H54 (cell line): ENCODE measurements around the gene B3GALT4.

ENCODE experiments used
- DNase-seq: peaks from one replicate; pipeline ENCODE4 v3.0.0; 2011; ENCODE audit warnings: low spot score, mixed read lengths; ENCODE audit not compliant: insufficient read length
- FAIRE-seq: peaks from 3 replicates; lab custom pipeline; 2011; peaks lifted over from hg19 to GRCh38; lab: Jason Lieb, UNC
- POLR2A ChIP-seq: IDR thresholded peaks from 2 replicates; pipeline ENCODE4 v1.6.1; 2011; ENCODE audit warnings: low read depth, mild to moderate bottlenecking, low read length

Gene B3GALT4

DNA sequence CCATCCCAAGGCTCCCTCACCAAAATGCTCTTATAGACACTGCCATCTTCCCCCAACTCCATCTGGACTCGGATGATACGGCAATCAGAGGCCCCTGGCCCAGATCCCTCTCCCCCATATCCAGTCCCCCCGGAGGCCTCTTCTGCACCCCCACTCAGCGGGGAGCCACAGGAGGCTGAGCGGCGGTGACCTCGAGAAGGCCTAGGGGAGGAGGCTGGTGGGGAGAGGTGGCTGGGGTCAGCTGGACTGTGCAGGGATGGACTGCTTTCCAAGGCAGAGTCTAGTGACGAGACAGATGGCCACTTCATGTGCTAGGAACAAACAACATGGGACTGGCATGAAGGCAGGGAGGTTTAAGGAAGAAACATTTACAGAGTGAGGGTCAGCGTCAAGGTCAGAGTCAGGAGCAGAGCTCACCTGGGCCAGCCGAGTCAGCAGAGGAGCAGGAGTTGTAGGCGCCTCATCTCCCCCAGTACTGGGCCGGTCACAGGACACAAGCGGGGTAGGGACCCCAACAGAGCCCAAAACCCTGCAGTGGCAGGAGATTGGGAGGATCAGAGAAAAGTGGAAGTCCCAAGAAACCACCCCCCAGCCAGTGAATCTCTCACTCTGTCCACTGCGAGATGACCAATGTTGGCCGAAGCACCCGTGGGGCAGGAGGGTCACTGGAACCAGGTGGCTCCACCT lies 16.2 kb downstream of the B3GALT4 start:
- FAIRE-seq (no peak), DNase-seq (no peak)
- no peak for TF ChIP-seq POLR2A

DNA sequence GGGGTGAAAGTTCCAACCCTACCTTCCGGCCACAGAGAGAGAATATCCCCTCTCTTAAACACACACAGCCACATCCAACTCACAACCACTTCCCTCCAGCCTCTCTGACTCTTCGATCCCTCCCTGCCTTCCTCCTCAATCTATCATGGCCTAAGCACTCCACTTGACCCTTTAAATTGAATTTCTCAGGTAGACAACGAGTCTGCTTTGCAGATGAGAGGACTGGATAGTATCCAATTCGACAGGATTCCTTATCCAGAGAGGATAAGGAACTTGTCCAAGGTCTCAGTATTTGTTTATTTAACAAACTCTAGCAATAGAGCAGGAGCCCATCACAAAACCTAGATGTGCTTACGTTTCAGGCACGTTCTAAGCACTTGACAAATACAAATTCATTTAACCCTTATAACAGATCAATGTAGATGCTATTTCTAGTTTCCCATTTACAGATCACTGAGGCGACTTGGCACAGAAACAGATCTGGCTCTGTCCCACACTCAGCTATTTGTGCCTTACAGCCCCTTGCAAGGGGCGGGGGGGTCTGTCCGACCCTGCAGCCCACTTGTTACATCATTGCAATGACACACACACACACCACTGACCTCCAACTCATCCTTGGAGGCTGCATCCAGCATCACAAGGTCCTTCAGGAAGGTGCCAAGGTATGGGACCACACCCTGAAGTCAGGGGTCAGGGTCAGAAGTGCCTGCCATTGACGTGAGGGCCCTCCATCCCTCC lies 17.3 kb downstream of the B3GALT4 start:
- DNase-seq (no peak), FAIRE-seq (no peak)
- no peak for TF ChIP-seq POLR2A

DNA sequence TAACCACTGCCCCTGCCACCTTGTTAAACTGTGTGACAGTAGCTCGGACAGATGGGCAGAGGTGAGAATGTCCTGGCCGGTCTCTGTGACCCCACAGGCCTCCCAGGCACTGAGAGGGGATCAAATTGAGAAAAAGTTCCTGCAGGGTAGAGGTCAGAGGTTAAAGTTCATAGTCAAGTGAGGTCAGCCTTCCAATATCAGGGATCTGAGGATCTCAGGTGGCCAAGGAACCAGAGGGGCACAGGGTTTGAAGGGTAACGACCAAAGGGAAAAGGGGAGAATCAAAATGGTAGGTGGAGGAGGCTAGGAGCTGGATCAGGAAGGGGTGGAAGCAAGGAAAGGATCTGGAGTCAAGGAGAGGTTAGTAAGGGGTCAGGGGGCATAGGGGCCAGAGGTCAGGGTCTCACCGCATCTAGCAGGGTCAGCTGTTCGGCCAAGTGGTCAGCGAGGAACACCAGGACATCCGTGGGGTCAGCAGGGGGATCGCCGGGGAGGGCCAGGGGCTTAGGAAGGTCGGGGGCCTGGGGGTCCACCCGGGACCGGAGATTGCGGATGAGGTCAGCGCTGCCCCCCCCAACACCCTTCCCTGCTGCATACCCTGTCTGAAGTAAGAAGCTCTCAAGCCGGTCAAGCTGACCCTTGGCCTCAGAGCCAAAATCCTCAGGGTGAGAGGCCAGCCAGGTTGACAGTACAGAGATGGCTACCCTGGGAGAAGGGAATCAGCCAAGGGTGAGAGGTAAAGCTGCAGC lies 18.9 kb downstream of the B3GALT4 start:
- no peak for TF ChIP-seq POLR2A
- DNase-seq, result no peak
- FAIRE-seq, result no peak

DNA sequence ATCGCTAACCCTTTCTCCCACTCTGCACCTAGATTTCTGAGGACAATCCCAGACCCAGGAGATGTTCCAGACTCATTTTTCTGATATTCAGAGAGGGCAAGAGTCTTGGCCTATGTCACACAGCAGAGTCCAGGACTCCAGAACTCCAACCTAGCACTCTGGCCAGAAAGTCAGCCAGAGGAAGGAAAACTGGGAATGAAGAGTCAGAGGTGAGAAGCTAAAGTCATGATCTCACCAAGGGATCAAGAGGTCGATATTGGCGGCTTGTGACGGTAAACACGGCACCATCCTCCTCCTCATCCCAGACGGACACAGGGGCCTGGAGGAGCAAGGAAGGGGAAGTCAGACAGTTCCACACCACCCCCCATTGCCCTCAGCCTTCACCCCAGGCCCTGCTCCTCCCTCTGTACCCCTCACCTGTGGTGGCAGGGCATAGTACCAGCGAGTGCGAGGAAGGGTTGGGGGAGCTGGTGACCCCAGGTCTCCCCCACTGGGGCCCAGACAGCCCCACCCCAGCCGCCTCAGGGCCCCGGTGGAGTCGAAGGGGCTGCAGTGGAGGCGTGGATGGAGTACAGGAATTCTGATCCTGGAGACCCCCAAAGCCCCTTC lies 20.0 kb downstream of the B3GALT4 start:
- no peak for FAIRE-seq
- no peak for DNase-seq
- TF ChIP-seq POLR2A, result no peak

DNA sequence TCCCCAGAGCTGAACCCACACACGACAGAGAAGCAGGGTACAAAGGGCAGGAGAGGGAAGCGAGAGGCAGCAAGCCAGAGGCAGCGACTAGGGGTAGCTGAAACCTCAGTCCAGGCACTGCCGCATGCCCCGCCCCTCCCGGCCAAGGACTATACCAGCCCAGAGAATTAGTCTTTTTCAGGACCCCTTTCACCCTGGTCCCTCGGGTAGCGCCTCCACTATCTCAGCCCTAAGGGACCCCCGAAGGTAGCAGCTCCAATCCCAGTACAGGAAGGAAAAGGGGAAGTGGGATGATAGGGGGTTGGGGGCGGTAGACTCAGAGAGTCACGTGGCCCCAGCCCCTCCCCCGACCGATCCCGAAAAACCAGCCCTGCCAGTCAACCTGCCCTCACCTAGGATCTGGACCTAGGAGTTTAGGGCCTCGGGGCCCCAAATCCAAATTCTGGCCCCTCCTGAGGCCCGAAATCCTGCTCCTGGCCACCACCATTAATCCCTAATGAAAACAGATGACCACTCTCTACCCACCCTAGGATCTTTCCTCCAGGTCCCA lies 20.6 kb downstream of the B3GALT4 start:
- FAIRE-seq, result no peak
- TF ChIP-seq POLR2A, result no peak
- no peak for DNase-seq

DNA sequence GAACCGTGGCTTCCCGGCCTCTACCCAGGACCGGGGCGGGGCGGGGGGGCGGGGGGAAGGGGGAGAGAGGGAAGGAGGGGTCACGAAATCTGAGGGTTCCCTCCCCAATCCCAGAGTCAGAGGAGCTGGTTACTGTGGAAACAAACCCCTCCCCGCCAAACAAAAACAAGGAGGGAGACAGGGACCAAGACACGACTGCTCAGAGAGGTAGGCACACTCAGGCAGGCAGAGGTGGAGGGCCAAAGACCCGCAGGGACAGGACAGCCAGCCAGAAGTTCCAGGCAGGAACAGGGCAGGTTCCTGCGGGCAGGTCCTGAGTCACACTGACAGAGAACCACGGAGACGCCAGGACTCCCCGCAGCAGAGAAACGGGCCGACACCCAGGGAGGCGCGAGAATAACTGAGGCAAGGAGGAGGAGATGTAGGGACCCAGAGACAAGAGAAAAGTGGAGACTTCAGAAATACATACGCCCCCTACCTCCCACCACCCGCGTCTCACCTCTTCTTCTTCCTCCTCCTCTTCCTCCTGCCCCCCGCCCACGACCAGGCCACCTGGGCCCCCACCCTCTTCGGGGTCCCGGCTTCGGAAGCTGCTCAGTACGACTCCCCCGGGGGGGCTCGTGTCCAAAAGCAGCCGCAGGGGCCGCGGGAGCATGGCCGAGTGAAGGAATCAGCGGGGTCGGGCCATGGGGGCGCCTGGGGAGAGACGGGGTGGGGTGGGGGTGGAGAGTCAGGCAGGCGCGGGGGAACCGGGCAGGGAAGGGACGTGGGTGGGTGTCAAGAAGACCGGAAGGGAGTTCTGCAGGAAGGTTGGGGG lies 21.2 kb downstream of the B3GALT4 start:
- peak; percentile 59; the same call in 1 of the 2 replicates for TF ChIP-seq POLR2A
- DNase-seq, result peak; percentile 81

DNA sequence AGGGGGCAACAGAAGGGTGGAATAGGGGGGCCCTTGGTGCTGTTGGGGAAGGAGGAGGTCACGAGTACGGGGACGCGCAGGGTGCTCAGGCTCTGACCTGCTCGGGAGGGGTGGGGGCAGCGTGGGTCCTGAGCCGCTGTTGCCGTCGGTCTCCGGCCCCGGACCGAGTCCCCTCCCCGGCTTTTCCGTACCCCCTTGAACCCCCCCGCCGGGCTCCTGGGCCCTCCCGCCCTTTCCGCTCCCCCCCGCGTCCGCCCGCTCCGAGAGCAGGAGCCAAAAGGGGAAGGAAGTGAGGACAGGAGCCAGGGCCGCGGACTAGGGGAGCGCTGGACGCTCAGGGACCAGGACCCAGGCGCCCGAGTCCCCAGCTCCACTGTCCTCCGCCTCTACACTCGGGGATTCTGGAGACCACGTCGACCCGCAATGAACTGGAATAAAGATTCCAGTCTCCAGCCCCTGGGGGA lies 21.9 kb downstream of the B3GALT4 start, which contains the start of gene RGL2:
TSS of gene RGL2 (minus strand) at position 170 of the 464 bp plus-strand sequence. CDS start 332 bp downstream, outside the sequence.
- peak; percentile 49 for DNase-seq
- FAIRE-seq, result no peak
- 0 out of 2 replicates have a peak, but pooled peaks have one; percentile 17 for TF ChIP-seq POLR2A

More for the DNA sequence above, 21.2 kb downstream of the B3GALT4 start:
- no peak for FAIRE-seq

DNA sequence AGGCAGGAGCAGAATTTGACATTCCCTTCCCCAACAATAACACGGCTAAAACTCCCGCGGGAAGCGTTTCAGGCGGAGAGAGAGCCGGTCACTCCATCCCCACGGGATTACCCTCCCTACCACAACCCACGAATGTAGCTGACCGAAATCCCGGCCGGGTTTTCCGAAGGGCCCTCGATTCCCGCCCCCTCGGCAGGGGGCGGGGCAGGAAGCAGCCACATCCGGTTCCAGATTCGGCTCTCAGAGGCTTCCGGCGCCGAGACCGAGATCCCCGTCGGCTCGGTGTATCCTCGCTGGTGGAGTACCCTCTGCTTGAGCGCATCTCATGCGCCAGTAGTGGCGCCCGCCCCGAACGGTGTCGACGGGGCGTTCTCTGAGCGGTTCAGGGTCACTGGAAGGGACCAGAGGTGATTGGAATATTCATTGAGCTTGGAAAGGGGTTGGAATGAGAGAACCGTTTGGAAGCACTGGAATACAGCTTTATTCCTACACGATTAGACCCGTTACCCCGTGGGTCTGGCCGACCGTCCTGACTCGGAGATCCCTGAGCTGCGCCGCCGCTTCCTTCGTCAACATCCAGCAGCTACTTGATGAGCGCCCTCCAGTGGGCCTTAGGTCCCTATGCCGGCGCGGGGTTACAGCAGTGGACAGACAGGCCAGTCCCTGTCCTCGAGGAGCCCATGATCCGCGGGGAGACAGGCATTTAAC lies 22.5 kb downstream of the B3GALT4 start:
- DNase-seq (peak; percentile 75), FAIRE-seq (peak; percentile 55)
- peak; percentile 82 for TF ChIP-seq POLR2A

DNA sequence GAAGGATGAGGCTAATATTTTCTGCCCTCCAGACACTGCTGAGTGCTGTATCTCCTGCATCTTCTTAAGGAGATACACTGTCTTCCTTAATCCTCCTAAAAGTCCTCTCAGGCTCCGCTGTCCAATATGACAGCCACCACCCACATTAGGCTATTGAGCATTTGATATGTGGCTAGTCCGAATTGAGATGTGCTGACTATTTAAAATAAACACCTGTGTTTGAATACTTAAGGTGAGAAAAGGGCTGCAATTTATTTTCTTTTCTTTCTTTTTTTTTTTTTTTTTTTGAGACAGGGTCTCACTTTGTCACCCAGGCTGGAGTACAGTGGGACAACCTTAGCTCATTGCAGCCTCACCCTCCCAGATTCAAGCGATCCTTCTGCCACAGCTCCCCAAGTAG lies 25.0 kb downstream of the B3GALT4 start:
- FAIRE-seq (no peak), DNase-seq (no peak)
- TF ChIP-seq POLR2A, result no peak

DNA sequence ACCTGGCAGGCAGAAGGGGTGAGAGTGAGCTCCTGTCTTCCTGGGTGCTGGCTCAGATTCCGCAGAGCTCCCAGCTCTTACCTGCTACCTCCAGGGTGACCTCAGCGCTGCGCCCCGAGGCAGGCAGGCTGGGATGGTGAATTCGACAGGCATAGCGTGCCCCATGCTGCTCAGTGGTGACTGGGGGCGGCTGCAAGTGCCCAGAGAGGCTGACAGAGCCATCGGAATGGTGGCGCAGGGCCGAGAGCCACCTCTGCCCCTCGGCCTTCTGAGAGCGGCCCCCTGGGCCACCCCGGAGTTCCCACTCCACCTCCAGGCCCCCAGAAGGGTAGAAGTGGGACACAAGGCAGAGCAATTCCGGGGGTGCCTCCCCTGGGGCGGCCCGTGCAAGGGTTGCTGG lies 27.3 kb downstream of the B3GALT4 start:
- no peak for TF ChIP-seq POLR2A
- FAIRE-seq (no peak), DNase-seq (no peak)

DNA sequence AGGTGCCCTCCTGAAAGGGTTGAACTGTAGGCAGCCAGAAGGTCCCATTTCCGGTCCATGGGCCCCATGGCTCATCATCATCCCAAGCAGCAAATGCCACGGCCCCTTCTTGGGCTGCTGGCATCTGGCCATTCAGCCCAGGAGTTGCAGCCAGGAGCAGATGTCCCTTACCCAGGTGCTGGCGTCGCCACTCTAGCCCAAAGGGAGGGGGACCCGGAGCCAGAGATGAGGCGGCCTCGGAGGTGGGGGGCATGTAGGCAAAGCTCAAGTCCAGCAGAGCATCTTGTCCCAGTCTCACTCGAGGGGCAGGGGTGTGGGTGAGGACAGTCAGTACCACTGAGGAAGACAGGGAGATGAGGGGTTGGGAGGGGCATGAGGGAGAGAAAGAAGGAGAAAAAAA lies 28.1 kb downstream of the B3GALT4 start:
- TF ChIP-seq POLR2A, result no peak
- DNase-seq, result no peak
- no peak for FAIRE-seq

DNA sequence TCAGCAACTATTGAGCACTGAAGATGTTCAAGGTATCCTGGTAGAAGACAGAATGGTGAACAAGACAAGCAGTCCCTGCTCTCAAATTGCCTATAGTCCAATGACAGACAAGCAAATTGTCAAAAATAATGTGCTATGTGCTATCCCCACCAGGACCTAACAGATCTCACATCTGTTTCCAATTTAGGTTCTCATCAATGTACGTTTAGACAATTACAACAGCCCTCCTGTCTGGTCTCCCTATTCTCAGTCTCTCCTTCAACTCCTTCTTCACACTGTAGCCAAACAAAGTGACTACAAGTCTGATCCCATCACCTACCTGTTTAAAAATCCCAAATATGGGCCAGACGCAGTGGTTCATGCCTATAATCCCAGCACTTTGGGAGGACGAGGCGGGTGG lies 29.4 kb downstream of the B3GALT4 start:
- no peak for FAIRE-seq
- no peak for DNase-seq

More for the DNA sequence above, 29.4 kb downstream of the B3GALT4 start:
- no peak for TF ChIP-seq POLR2A
